ENCODE data around the gene ROBO1.

ROBO1 gene

GRCh38 chr3:79263423-79263822 lies 504.4 kb downstream of the ROBO1 start:
- H3K36me3 ChIP-seq (ENCODE audit: insufficient read depth, low read length) = no peaks in the 10 kb centered on the region
- no peaks in the 10 kb centered on the region for H3K27me3 ChIP-seq (ENCODE audit: insufficient read depth, low read length, poor library complexity)
- H3K27ac ChIP-seq (ENCODE audit: low read length) = no peak overlapping the region
- no peak for TF ChIP-seq EZH2 (IDR thresholded peaks at IDR 0.05; ENCODE audit: borderline replicate concordance, low read depth, low read length, severe bottlenecking)
- TF ChIP-seq, protein P1, sequence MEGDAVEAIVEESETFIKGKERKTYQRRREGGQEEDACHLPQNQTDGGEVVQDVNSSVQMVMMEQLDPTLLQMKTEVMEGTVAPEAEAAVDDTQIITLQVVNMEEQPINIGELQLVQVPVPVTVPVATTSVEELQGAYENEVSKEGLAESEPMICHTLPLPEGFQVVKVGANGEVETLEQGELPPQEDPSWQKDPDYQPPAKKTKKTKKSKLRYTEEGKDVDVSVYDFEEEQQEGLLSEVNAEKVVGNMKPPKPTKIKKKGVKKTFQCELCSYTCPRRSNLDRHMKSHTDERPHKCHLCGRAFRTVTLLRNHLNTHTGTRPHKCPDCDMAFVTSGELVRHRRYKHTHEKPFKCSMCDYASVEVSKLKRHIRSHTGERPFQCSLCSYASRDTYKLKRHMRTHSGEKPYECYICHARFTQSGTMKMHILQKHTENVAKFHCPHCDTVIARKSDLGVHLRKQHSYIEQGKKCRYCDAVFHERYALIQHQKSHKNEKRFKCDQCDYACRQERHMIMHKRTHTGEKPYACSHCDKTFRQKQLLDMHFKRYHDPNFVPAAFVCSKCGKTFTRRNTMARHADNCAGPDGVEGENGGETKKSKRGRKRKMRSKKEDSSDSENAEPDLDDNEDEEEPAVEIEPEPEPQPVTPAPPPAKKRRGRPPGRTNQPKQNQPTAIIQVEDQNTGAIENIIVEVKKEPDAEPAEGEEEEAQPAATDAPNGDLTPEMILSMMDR (IDR thresholded peaks at IDR 0.05; ENCODE audit: borderline replicate concordance, extremely low read depth, low read length, poor library complexity, severe bottlenecking) = no peak
- H3K4me1 ChIP-seq (ENCODE audit: insufficient read depth, low read length) = no peaks in the 10 kb centered on the region
- H3K9me3 ChIP-seq (ENCODE audit: insufficient read depth, low read length, severe bottlenecking) = no peaks in the 10 kb centered on the region
- H3K9ac ChIP-seq (ENCODE audit: low read depth, low read length) = no peak overlapping the region
- no peaks in the 10 kb centered on the region for H3K79me2 ChIP-seq (ENCODE audit: insufficient read depth, low read length)
- DNase-seq = no peak
- H4K20me1 ChIP-seq (ENCODE audit: insufficient read depth, low read length) = no peaks in the 10 kb centered on the region
- no peak overlapping the region for H3K4me2 ChIP-seq (ENCODE audit: insufficient read depth, low read length)
- ATAC-seq (ENCODE audit: insufficient read depth, low read depth) = no peak
- H2AFZ ChIP-seq (ENCODE audit: low read depth, low read length) = no peak overlapping the region
- no peak overlapping the region for H3K4me3 ChIP-seq (ENCODE audit: low read depth in 1 of 2, low read length in 2 of 2)

DNA sequence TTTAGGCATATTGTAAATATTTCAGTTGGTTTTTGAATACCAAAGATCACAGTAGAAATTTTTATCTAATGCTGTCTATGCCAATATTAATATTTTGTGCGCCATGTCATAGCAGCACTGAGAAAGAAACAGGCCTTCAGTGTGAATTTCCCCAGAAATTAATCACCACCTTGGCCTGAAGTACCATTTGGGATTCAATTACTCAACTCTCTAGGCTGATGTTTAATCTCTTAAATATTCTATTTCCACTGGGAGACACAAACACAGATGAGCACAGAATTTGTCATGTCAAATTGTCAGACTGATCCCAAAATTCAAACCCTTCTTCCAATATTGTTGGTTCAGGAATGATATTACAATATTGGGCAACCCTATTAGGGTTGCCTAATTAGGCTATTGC lies 509.3 kb downstream of the ROBO1 start:
- H3K27me3 ChIP-seq (ENCODE audit: insufficient read depth, low read length, poor library complexity) = no peaks in the 10 kb centered on the region
- H3K36me3 ChIP-seq (ENCODE audit: insufficient read depth, low read length) = no peaks in the 10 kb centered on the region
- DNase-seq (no peak), ATAC-seq (ENCODE audit: insufficient read depth, low read depth) (no peak)
- no peaks in the 10 kb centered on the region for H3K79me2 ChIP-seq (ENCODE audit: insufficient read depth, low read length)
- H3K27ac ChIP-seq (ENCODE audit: low read length) = no peak overlapping the region
- no peak overlapping the region for H2AFZ ChIP-seq (ENCODE audit: low read depth, low read length)
- H3K4me3 ChIP-seq (ENCODE audit: low read depth in 1 of 2, low read length in 2 of 2) = no peak overlapping the region
- no peaks in the 10 kb centered on the region for H3K4me1 ChIP-seq (ENCODE audit: insufficient read depth, low read length)
- H3K4me2 ChIP-seq (ENCODE audit: insufficient read depth, low read length) = no peak overlapping the region
- TF ChIP-seq EZH2 (IDR thresholded peaks at IDR 0.05; ENCODE audit: borderline replicate concordance, low read depth, low read length, severe bottlenecking) = no peak
- no peaks in the 10 kb centered on the region for H3K9me3 ChIP-seq (ENCODE audit: insufficient read depth, low read length, severe bottlenecking)
- H3K9ac ChIP-seq (ENCODE audit: low read depth, low read length) = no peak overlapping the region
- no peaks in the 10 kb centered on the region for H4K20me1 ChIP-seq (ENCODE audit: insufficient read depth, low read length)

GRCh38 chr3:79257791-79258190 lies 510.0 kb downstream of the ROBO1 start:
- DNase-seq (no peak), ATAC-seq (ENCODE audit: insufficient read depth, low read depth) (no peak)
- H3K27ac ChIP-seq (ENCODE audit: low read length) = no peak overlapping the region
- H3K36me3 ChIP-seq (ENCODE audit: insufficient read depth, low read length) = no peaks in the 10 kb centered on the region
- TF ChIP-seq EZH2 (IDR thresholded peaks at IDR 0.05; ENCODE audit: borderline replicate concordance, low read depth, low read length, severe bottlenecking) = no peak
- TF ChIP-seq, protein P1 (IDR thresholded peaks at IDR 0.05; ENCODE audit: borderline replicate concordance, extremely low read depth, low read length, poor library complexity, severe bottlenecking) = no peak
- no peaks in the 10 kb centered on the region for H4K20me1 ChIP-seq (ENCODE audit: insufficient read depth, low read length)
- H3K79me2 ChIP-seq (ENCODE audit: insufficient read depth, low read length) = no peaks in the 10 kb centered on the region
- H3K4me3 ChIP-seq (ENCODE audit: low read depth in 1 of 2, low read length in 2 of 2) = no peak overlapping the region
- no peak overlapping the region for H3K9ac ChIP-seq (ENCODE audit: low read depth, low read length)
- no peaks in the 10 kb centered on the region for H3K27me3 ChIP-seq (ENCODE audit: insufficient read depth, low read length, poor library complexity)
- no peak overlapping the region for H3K4me2 ChIP-seq (ENCODE audit: insufficient read depth, low read length)
- H3K9me3 ChIP-seq (ENCODE audit: insufficient read depth, low read length, severe bottlenecking) = no peaks in the 10 kb centered on the region
- H3K4me1 ChIP-seq (ENCODE audit: insufficient read depth, low read length) = no peaks in the 10 kb centered on the region
- H2AFZ ChIP-seq (ENCODE audit: low read depth, low read length) = no peak overlapping the region

- no peak for ATAC-seq (ENCODE audit: insufficient read depth, low read depth)
- Histone ChIP-seq H3K4me1 (ENCODE audit: insufficient read depth, low read length) (no peaks in the 10 kb centered on the region), H3K79me2 (ENCODE audit: insufficient read depth, low read length) (no peaks in the 10 kb centered on the region), H3K27me3 (ENCODE audit: insufficient read depth, low read length, poor library complexity) (no peaks in the 10 kb centered on the region), H3K4me2 (ENCODE audit: insufficient read depth, low read length) (no peak overlapping the region), H3K9ac (ENCODE audit: low read depth, low read length) (no peak overlapping the region), H4K20me1 (ENCODE audit: insufficient read depth, low read length) (no peaks in the 10 kb centered on the region), H3K36me3 (ENCODE audit: insufficient read depth, low read length) (no peaks in the 10 kb centered on the region), H3K27ac (ENCODE audit: low read length) (no peak overlapping the region), H2AFZ (ENCODE audit: low read depth, low read length) (no peak overlapping the region), H3K4me3 (ENCODE audit: low read depth in 1 of 2, low read length in 2 of 2) (no peak overlapping the region), H3K9me3 (ENCODE audit: insufficient read depth, low read length, severe bottlenecking) (no peaks in the 10 kb centered on the region)
- TF ChIP-seq, protein P1 (IDR thresholded peaks at IDR 0.05; ENCODE audit: borderline replicate concordance, extremely low read depth, low read length, poor library complexity, severe bottlenecking) = no peak
- TF ChIP-seq EZH2 (IDR thresholded peaks at IDR 0.05; ENCODE audit: borderline replicate concordance, low read depth, low read length, severe bottlenecking) = no peak
- no peak for DNase-seq
These were observed 512.1 kb downstream of the ROBO1 start for GRCh38 chr3:79255702-79256101.
